Measurements from ENCODE around the gene CHST11. TPM values are rescaled to one million over a fixed set of nuclear protein-coding genes. Genes with fewer than 3 reads are reported as not detected.

CHST11 gene
- total and polyA plus RNA-seq, 4 donors, result 0.57 to 11.1 (median 3.7) TPM

DNA sequence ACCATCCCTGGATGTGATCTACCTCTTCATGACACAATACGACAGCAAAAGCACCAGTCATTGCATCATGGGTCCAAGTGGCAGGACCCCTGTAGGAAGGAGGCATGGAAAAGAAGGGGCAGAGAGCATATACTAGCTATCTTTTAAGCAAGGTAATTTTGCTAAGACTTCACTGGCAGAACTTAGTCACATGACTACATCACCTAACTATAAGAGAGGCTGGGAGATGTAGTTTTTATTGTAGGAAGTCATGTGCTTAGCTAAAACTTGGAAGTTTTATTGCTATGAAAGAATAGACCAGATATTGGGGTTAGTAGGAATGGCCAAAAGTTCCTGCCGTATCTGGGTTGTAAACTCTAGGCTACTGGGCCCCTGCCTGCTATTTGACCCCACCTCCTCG lies 18.6 kb upstream of the CHST11 start (continued):
- TF ChIP-seq, protein P1, sequence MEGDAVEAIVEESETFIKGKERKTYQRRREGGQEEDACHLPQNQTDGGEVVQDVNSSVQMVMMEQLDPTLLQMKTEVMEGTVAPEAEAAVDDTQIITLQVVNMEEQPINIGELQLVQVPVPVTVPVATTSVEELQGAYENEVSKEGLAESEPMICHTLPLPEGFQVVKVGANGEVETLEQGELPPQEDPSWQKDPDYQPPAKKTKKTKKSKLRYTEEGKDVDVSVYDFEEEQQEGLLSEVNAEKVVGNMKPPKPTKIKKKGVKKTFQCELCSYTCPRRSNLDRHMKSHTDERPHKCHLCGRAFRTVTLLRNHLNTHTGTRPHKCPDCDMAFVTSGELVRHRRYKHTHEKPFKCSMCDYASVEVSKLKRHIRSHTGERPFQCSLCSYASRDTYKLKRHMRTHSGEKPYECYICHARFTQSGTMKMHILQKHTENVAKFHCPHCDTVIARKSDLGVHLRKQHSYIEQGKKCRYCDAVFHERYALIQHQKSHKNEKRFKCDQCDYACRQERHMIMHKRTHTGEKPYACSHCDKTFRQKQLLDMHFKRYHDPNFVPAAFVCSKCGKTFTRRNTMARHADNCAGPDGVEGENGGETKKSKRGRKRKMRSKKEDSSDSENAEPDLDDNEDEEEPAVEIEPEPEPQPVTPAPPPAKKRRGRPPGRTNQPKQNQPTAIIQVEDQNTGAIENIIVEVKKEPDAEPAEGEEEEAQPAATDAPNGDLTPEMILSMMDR (IDR thresholded peaks at IDR 0.05; ENCODE audit: low read depth, low read length, missing input control), result no peak
- TF ChIP-seq, protein P2, sequence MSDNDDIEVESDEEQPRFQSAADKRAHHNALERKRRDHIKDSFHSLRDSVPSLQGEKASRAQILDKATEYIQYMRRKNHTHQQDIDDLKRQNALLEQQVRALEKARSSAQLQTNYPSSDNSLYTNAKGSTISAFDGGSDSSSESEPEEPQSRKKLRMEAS (IDR thresholded peaks at IDR 0.05), result no peak
- no peak for TF ChIP-seq YY1 (IDR thresholded peaks at IDR 0.05)
- TF ChIP-seq HNF4G (IDR thresholded peaks at IDR 0.05), result no peak
- TF ChIP-seq NR2F2 (IDR thresholded peaks at IDR 0.05), result no peak

DNA sequence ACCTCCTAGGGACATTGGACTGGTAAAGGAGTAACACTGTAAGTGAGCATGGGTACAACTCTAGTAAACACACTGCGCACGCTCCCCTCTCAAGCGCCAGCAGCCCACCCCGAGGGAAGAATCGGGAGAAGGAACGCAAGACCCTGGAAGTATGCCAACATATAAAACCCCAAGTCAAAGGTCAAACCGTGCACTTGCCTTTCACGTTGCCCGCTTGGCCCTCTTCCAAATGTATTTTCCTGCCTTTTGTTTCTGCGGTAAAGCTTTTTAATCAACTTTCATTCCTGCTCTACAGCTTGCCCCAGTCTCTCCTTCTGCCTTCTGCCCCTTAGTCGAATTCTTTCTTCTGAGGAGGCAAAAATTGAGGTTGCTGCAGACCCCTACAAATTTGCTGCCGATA lies 17.6 kb upstream of the CHST11 start:
- Histone ChIP-seq H3K9ac (ENCODE audit: low read depth in 1 of 2, low read length in 2 of 2) (no peak overlapping the region), H3K4me1 (ENCODE audit: control insufficient read depth in 4 of 4, insufficient read depth in 4 of 4, low read length in 3 of 4) (no peaks in the 10 kb centered on the region), H3K36me3 (ENCODE audit: control insufficient read depth in 4 of 4, insufficient read depth in 3 of 4, low read depth in 1 of 4, low read length in 3 of 4) (no peaks in the 10 kb centered on the region), H3K27ac (ENCODE audit: low read depth in 1 of 2, low read length in 2 of 2) (no peak overlapping the region), H3K4me3 (ENCODE audit: low read depth in 1 of 3, low read length in 3 of 3) (no peak overlapping the region), H3K27me3 (ENCODE audit: control insufficient read depth in 4 of 4, insufficient read depth in 4 of 4, low read length in 3 of 4) (peaks cover 0 to 5% (median 0%) of the 10 kb centered on the region in 4 donors), H3K9me3 (ENCODE audit: control insufficient read depth in 4 of 4, low read length in 3 of 4) (no peaks in the 10 kb centered on the region)
- WGBS, result 87% methylated on average over 12 of the region's 12 CpGs
- TF ChIP-seq FOXA2 (IDR thresholded peaks at IDR 0.05) (no peak), NR2F2 (IDR thresholded peaks at IDR 0.05) (no peak), TAF1 (conservative IDR thresholded peaks at IDR 0.05) (no peak), EGR1 (IDR thresholded peaks at IDR 0.05; ENCODE audit: low read depth in 2 of 2) (no peak), YY1 (IDR thresholded peaks at IDR 0.05) (no peak), RXRA (IDR thresholded peaks at IDR 0.05) (no peak), FOXA1 (IDR thresholded peaks at IDR 0.05) (no peak), RAD21 (IDR thresholded peaks at IDR 0.05) (no peak)
- TF ChIP-seq, protein P2 (IDR thresholded peaks at IDR 0.05), result no peak
- TF ChIP-seq, protein P3, sequence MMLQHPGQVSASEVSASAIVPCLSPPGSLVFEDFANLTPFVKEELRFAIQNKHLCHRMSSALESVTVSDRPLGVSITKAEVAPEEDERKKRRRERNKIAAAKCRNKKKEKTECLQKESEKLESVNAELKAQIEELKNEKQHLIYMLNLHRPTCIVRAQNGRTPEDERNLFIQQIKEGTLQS (IDR thresholded peaks at IDR 0.05), result no peak
- TF ChIP-seq, protein P4, sequence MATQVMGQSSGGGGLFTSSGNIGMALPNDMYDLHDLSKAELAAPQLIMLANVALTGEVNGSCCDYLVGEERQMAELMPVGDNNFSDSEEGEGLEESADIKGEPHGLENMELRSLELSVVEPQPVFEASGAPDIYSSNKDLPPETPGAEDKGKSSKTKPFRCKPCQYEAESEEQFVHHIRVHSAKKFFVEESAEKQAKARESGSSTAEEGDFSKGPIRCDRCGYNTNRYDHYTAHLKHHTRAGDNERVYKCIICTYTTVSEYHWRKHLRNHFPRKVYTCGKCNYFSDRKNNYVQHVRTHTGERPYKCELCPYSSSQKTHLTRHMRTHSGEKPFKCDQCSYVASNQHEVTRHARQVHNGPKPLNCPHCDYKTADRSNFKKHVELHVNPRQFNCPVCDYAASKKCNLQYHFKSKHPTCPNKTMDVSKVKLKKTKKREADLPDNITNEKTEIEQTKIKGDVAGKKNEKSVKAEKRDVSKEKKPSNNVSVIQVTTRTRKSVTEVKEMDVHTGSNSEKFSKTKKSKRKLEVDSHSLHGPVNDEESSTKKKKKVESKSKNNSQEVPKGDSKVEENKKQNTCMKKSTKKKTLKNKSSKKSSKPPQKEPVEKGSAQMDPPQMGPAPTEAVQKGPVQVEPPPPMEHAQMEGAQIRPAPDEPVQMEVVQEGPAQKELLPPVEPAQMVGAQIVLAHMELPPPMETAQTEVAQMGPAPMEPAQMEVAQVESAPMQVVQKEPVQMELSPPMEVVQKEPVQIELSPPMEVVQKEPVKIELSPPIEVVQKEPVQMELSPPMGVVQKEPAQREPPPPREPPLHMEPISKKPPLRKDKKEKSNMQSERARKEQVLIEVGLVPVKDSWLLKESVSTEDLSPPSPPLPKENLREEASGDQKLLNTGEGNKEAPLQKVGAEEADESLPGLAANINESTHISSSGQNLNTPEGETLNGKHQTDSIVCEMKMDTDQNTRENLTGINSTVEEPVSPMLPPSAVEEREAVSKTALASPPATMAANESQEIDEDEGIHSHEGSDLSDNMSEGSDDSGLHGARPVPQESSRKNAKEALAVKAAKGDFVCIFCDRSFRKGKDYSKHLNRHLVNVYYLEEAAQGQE (IDR thresholded peaks at IDR 0.05), result no peak
- TF ChIP-seq, protein P1 (IDR thresholded peaks at IDR 0.05; ENCODE audit: low read depth, low read length, missing input control), result no peak
- no peak for DNase-seq (ENCODE audit: low spot score)

All from liver (tissue), 9 donors.